ENCODE results near the gene SNRPD2. TPM values are rescaled to one million over a fixed set of nuclear protein-coding genes. Genes with fewer than 3 reads are reported as not detected.

Gene SNRPD2
- total RNA-seq, 2 experiments from 2014 or later = 505 to 519 TPM

Other genes with a start within 250 kb of the SNRPD2 start
- gene FOSB, start 224.0 kb downstream of the SNRPD2 start, total RNA-seq = 10 to 100 TPM; 15.3 to 16.1 TPM
- gene RTN2, start 194.9 kb downstream of the SNRPD2 start, total RNA-seq = 1 to 10 TPM; 3.0 to 5.5 TPM
- gene PPM1N, start 193.5 kb downstream of the SNRPD2 start, total RNA-seq = 1 to 10 TPM; 3.5 to 4.3 TPM
- 100 to 1,000 TPM; 224 to 233 TPM for gene VASP, start 184.5 kb downstream of the SNRPD2 start, total RNA-seq
- gene OPA3, start 107.2 kb downstream of the SNRPD2 start, total RNA-seq = 10 to 100 TPM; 12.0 to 12.9 TPM
- not detected for gene GPR4, start 89.7 kb downstream of the SNRPD2 start, total RNA-seq
- 100 to 1,000 TPM; 136 to 146 TPM for gene EML2, start 52.6 kb downstream of the SNRPD2 start, total RNA-seq
- 10 to 100 TPM; 11.4 to 12.3 TPM for gene GIPR, start 23.7 kb downstream of the SNRPD2 start, total RNA-seq
- 10 to 100 TPM in 1 of 2 experiments, 1 to 10 TPM in 1; 9.1 to 11.9 TPM for gene QPCTL, start 713 bp upstream of the SNRPD2 start, total RNA-seq
- 10 to 100 TPM; 34.4 to 36.4 TPM for gene FBXO46, start 38.9 kb upstream of the SNRPD2 start, total RNA-seq
- gene MEIOSIN, start 41.5 kb upstream of the SNRPD2 start, total RNA-seq = not detected
- 1 to 10 TPM; 1.6 to 1.7 TPM for gene SIX5, start 77.3 kb upstream of the SNRPD2 start, total RNA-seq
- gene DMPK, start 90.5 kb upstream of the SNRPD2 start, total RNA-seq = 10 to 100 TPM; 29.5 to 32.5 TPM
- gene DMWD, start 100.9 kb upstream of the SNRPD2 start, total RNA-seq = 10 to 100 TPM; 63.1 to 65.4 TPM
- gene RSPH6A, start 123.4 kb upstream of the SNRPD2 start, total RNA-seq = under 1 TPM; 0.25 to 0.30 TPM
- gene SYMPK, start 171.2 kb upstream of the SNRPD2 start, total RNA-seq = 10 to 100 TPM; 88.3 to 89.2 TPM
- not detected for gene FOXA3, start 172.4 kb upstream of the SNRPD2 start, total RNA-seq
- 10 to 100 TPM; 16.9 to 17.6 TPM for gene IRF2BP1, start 194.2 kb upstream of the SNRPD2 start, total RNA-seq
- gene MYPOP, start 210.7 kb upstream of the SNRPD2 start, total RNA-seq = 10 to 100 TPM; 12.5 to 12.9 TPM
- gene NANOS2, start 222.8 kb upstream of the SNRPD2 start, total RNA-seq = not detected